ENCODE data around the gene PTGDS.
A peak's percentile ranks its signal among the peaks of the same experiment; 100 is the strongest.

PTGDS gene

DNA sequence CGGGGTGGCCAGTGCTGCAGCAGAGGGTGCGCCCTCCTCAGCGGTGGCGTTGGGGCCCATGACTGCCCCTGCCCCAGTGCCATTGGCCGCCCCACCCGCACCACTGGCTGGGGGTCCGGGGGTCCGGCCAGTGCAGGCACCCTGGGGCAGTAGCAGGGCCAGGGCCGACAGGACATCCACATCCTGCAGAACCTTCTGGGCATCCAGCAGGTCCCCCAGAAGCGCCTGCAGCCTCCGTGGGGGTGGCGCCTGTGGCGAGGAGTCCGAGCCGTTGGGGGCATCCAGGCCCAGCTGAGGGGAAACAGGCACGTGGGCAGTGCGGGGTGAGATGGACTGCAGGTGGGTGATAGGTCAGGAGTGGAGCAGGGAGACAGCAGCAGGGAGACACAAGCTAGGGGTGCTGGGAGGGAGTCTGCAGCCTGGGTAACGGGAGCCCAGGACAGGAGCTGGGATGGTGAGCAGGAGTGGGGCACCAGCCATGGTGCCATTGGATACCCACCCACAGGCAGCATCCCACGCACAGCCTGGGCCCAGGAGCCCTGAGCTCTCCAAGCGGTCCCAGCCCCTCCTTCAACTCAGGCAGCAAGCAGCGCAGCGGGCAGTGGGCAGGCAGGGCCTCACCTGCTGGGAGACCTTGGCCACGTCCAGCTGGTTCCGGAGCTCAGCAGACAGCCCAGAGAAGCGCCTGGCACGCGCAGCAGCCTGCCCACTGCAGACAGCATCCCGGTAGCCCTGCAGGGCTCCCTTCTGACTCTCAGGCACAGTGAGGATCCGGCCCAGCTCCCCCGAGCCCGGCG lies 43.7 kb downstream of the PTGDS start:
- DNase-seq, result no peak
- H3K79me2 ChIP-seq (ENCODE audit: insufficient read depth, low read length), result no peaks in the 10 kb centered on the region
- H4K20me1 ChIP-seq (ENCODE audit: insufficient read depth, low read length), result no peaks in the 10 kb centered on the region
- H3K4me2 ChIP-seq (ENCODE audit: insufficient read depth, low read length), result no peak overlapping the region
- peaks cover 3% of the 10 kb centered on the region for H3K36me3 ChIP-seq (ENCODE audit: insufficient read depth, low read length)
- H3K4me3 ChIP-seq (ENCODE audit: low read depth in 1 of 2, low read length in 2 of 2), result no peak overlapping the region
- no peaks in the 10 kb centered on the region for H3K9me3 ChIP-seq (ENCODE audit: insufficient read depth, low read length, severe bottlenecking)
- H3K27me3 ChIP-seq (ENCODE audit: insufficient read depth, low read length, poor library complexity), result no peaks in the 10 kb centered on the region
- no peaks in the 10 kb centered on the region for H3K4me1 ChIP-seq (ENCODE audit: insufficient read depth, low read length)
- no peak for ATAC-seq (ENCODE audit: insufficient read depth, low read depth)
- H2AFZ ChIP-seq (ENCODE audit: low read depth, low read length), result no peak overlapping the region
- no peak for TF ChIP-seq EZH2 (IDR thresholded peaks at IDR 0.05; ENCODE audit: borderline replicate concordance, low read depth, low read length, severe bottlenecking)
- TF ChIP-seq, protein P1, sequence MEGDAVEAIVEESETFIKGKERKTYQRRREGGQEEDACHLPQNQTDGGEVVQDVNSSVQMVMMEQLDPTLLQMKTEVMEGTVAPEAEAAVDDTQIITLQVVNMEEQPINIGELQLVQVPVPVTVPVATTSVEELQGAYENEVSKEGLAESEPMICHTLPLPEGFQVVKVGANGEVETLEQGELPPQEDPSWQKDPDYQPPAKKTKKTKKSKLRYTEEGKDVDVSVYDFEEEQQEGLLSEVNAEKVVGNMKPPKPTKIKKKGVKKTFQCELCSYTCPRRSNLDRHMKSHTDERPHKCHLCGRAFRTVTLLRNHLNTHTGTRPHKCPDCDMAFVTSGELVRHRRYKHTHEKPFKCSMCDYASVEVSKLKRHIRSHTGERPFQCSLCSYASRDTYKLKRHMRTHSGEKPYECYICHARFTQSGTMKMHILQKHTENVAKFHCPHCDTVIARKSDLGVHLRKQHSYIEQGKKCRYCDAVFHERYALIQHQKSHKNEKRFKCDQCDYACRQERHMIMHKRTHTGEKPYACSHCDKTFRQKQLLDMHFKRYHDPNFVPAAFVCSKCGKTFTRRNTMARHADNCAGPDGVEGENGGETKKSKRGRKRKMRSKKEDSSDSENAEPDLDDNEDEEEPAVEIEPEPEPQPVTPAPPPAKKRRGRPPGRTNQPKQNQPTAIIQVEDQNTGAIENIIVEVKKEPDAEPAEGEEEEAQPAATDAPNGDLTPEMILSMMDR (IDR thresholded peaks at IDR 0.05; ENCODE audit: borderline replicate concordance, extremely low read depth, low read length, poor library complexity, severe bottlenecking), result no peak
- no peak overlapping the region for H3K27ac ChIP-seq (ENCODE audit: low read length)
- no peak overlapping the region for H3K9ac ChIP-seq (ENCODE audit: low read depth, low read length)

DNA sequence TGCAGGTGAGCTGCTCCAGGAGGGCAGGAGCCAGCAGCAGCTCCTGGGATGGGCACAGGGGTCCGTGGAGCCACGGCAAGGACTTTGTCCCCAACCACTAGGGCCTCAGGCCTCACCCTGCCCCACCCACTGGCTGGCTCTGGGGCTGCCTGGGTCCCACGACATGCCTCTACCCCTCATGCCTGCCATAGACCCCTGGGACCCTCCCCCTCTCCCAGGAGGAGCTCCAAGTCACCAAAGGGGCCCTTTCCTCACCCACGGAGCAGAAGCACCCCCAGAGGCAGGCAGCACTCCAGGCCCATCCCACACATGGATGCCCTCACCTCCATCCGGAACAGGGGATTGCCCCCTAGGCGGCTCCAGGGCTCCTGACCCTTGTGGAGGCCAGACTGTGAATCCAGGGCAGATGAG lies 44.3 kb downstream of the PTGDS start:
- Histone ChIP-seq H3K27ac (ENCODE audit: low read length) (no peak overlapping the region), H4K20me1 (ENCODE audit: insufficient read depth, low read length) (no peaks in the 10 kb centered on the region), H3K9ac (ENCODE audit: low read depth, low read length) (no peak overlapping the region), H3K27me3 (ENCODE audit: insufficient read depth, low read length, poor library complexity) (no peaks in the 10 kb centered on the region), H3K9me3 (ENCODE audit: insufficient read depth, low read length, severe bottlenecking) (no peaks in the 10 kb centered on the region), H3K79me2 (ENCODE audit: insufficient read depth, low read length) (no peaks in the 10 kb centered on the region), H3K4me2 (ENCODE audit: insufficient read depth, low read length) (no peak overlapping the region), H3K36me3 (ENCODE audit: insufficient read depth, low read length) (peaks cover 3% of the 10 kb centered on the region; the same call in 1 of the 2 replicates), H3K4me3 (ENCODE audit: low read depth in 1 of 2, low read length in 2 of 2) (no peak overlapping the region), H2AFZ (ENCODE audit: low read depth, low read length) (no peak overlapping the region), H3K4me1 (ENCODE audit: insufficient read depth, low read length) (peaks cover 3% of the 10 kb centered on the region)
- no peak for DNase-seq
- TF ChIP-seq EZH2 (IDR thresholded peaks at IDR 0.05; ENCODE audit: borderline replicate concordance, low read depth, low read length, severe bottlenecking), result no peak
- TF ChIP-seq, protein P1 (IDR thresholded peaks at IDR 0.05; ENCODE audit: borderline replicate concordance, extremely low read depth, low read length, poor library complexity, severe bottlenecking), result no peak
- peak; percentile 18; the same call in 1 of the 3 replicates for ATAC-seq (ENCODE audit: insufficient read depth, low read depth)

DNA sequence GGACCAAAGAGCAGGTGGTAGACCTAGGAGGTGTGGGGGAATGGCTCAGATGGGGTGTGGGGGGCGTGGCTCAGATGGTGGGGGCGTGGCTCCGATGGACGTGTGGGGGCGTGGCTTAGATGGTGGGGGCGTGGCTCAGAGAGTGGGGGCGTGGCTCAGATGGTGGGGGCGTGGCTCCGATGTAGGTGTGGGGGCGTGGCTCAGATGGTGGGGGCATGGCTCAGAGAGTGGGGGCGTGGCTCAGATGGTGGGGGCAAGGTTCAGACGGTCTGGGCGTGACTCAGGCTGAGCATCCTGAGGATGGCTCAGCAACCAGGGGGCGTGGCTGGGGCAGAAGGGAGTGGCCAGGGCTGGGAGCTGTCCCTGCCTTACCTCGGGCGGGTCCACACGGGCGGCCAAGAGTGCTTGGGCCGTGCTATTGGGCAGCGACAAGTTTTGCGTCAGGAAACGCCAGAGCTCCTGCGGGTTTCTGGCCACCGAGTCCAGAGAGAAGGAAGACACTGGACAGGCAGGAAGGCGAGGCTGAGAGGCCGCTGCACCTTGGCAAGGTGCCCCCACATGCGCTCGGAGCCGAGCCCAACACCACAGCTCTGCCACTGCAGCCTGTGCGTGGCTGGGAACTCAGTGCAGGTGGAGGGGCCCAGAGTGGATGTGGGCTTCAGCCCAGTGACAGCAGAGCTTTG lies 44.8 kb downstream of the PTGDS start:
- TF ChIP-seq EZH2 (IDR thresholded peaks at IDR 0.05; ENCODE audit: borderline replicate concordance, low read depth, low read length, severe bottlenecking), result no peak
- TF ChIP-seq, protein P1 (IDR thresholded peaks at IDR 0.05; ENCODE audit: borderline replicate concordance, extremely low read depth, low read length, poor library complexity, severe bottlenecking), result no peak
- peak; percentile 62 for DNase-seq
- H3K27ac ChIP-seq (ENCODE audit: low read length), result no peak overlapping the region
- H3K4me2 ChIP-seq (ENCODE audit: insufficient read depth, low read length), result no peak overlapping the region
- peaks cover 3% of the 10 kb centered on the region; the same call in 1 of the 2 replicates for H3K36me3 ChIP-seq (ENCODE audit: insufficient read depth, low read length)
- H3K4me3 ChIP-seq (ENCODE audit: low read depth in 1 of 2, low read length in 2 of 2), result no peak overlapping the region
- H4K20me1 ChIP-seq (ENCODE audit: insufficient read depth, low read length), result no peaks in the 10 kb centered on the region
- H3K9me3 ChIP-seq (ENCODE audit: insufficient read depth, low read length, severe bottlenecking), result no peaks in the 10 kb centered on the region
- H3K79me2 ChIP-seq (ENCODE audit: insufficient read depth, low read length), result no peaks in the 10 kb centered on the region
- no peak overlapping the region for H2AFZ ChIP-seq (ENCODE audit: low read depth, low read length)
- no peak overlapping the region for H3K9ac ChIP-seq (ENCODE audit: low read depth, low read length)
- H3K4me1 ChIP-seq (ENCODE audit: insufficient read depth, low read length), result peaks cover 8% of the 10 kb centered on the region
- H3K27me3 ChIP-seq (ENCODE audit: insufficient read depth, low read length, poor library complexity), result no peaks in the 10 kb centered on the region
- ATAC-seq (ENCODE audit: insufficient read depth, low read depth), result peak; percentile 70

All from DND-41 (cell line).